Measurements from ENCODE around the gene MRPL2.

- TF ChIP-seq CTCF (IDR thresholded peaks at IDR 0.05; ENCODE audit: low read depth, low read length, poor library complexity, severe bottlenecking) (no peak), EZH2phosphoT487 (IDR thresholded peaks at IDR 0.05; ENCODE audit: borderline replicate concordance, low read length) (no peak)
These were observed 1.8 kb upstream of the MRPL2 start for GRCh38 chr6:43060755-43061633.
